CD4-positive, CD25-positive, alpha-beta regulatory T cell (primary cell): ENCODE results near the gene TSEN15. TPM values are rescaled to one million over a fixed set of nuclear protein-coding genes. Genes with fewer than 3 reads are reported as not detected.

Experiments
- ATAC-seq, 2 donors: fragments of 150-1000 bp; cut with Tn5 transposase; one replicate each; pipeline ENCODE4 v1.10.0; 2021; ENCODE audit warnings: low read depth in 2 of 2, moderate number of reproducible peaks in 2 of 2, moderate library complexity in 1 of 2
- DNase-seq, 3 donors: peaks; one replicate each; pipeline versions ENCODE4 v3.0.0 to v3.0.0-alpha.2; 2012 to 2022; ENCODE audit warnings: mixed read lengths in 1 of 3
- H3K27ac ChIP-seq: one replicate; pipeline ENCODE4 v1.7.0; 2013; ENCODE audit warnings: mild to moderate bottlenecking, low read length; ENCODE audit not compliant: insufficient read depth, poor library complexity, severe bottlenecking
- H3K27me3 ChIP-seq: one replicate; pipeline ENCODE4 v1.7.0; 2013; ENCODE audit warnings: low read length; ENCODE audit not compliant: control insufficient read depth, insufficient read depth
- H3K36me3 ChIP-seq: one replicate; pipeline ENCODE4 v1.7.0; 2013; ENCODE audit warnings: mild to moderate bottlenecking, low read length, moderate library complexity; ENCODE audit not compliant: control insufficient read depth, insufficient read depth
- H3K4me1 ChIP-seq: 2 replicates; pipeline ENCODE4 v1.7.0; 2013; ENCODE audit warnings: mild to moderate bottlenecking, low read length; ENCODE audit not compliant: insufficient read depth, control insufficient read depth, poor library complexity, severe bottlenecking
- H3K4me3 ChIP-seq: one replicate; pipeline ENCODE4 v1.7.0; 2013; ENCODE audit warnings: low read depth, mild to moderate bottlenecking, low read length, moderate library complexity
- H3K9me3 ChIP-seq, 2 experiments: 1 replicate in 1 of 2; 2 replicates in 1 of 2; pipeline ENCODE4 v1.7.0; 2013; ENCODE audit warnings: low read length in 2 of 2, mild to moderate bottlenecking in 1 of 2, moderate library complexity in 1 of 2; ENCODE audit not compliant: control insufficient read depth in 2 of 2
- H3K27ac Mint-ChIP-seq, 3 donors: one replicate each; pipeline ENCODE4 v1.8.0; 2020 to 2022; ENCODE audit warnings: mild to moderate bottlenecking in 3 of 3, mixed read lengths in 3 of 3, moderate library complexity in 2 of 3
- H3K27me3 Mint-ChIP-seq: one replicate; pipeline ENCODE4 v1.8.0; 2022; ENCODE audit warnings: mild to moderate bottlenecking, mixed read lengths
- H3K36me3 Mint-ChIP-seq: one replicate; pipeline ENCODE4 v1.8.0; 2020; ENCODE audit warnings: mixed read lengths
- H3K4me1 Mint-ChIP-seq, 4 donors: one replicate each; pipeline ENCODE4 v1.8.0; 2020 to 2022; ENCODE audit warnings: mixed read lengths in 4 of 4, mild to moderate bottlenecking in 1 of 4
- H3K4me3 Mint-ChIP-seq, 4 donors: one replicate each; pipeline ENCODE4 v1.8.0; 2020 to 2022; ENCODE audit warnings: mild to moderate bottlenecking in 4 of 4, mixed read lengths in 4 of 4, moderate library complexity in 3 of 4
- H3K9me3 Mint-ChIP-seq, 7 donors: one replicate each; pipeline ENCODE4 v1.8.0; 2020 to 2022; ENCODE audit warnings: mixed read lengths in 7 of 7, mild to moderate bottlenecking in 3 of 7, moderate library complexity in 2 of 7
- polyA plus RNA-seq, 4 donors: library from polyadenylated mRNA; unstranded; fragments of 300-500 nt; fragmentation: Illumina TruSeq; gene quantifications; one replicate each; pipeline ENCODE4 v1.2.3, GENCODE V29; 2021
- total RNA-seq: library from RNA; stranded (reverse); gene quantifications from one replicate; pipeline ENCODE4 v1.2.3, GENCODE V29; 2022

The TSEN15 gene
- total and polyA plus RNA-seq, 5 donors from 2014 or later = 24.0 to 65.3 (median 47.5) TPM

DNA sequence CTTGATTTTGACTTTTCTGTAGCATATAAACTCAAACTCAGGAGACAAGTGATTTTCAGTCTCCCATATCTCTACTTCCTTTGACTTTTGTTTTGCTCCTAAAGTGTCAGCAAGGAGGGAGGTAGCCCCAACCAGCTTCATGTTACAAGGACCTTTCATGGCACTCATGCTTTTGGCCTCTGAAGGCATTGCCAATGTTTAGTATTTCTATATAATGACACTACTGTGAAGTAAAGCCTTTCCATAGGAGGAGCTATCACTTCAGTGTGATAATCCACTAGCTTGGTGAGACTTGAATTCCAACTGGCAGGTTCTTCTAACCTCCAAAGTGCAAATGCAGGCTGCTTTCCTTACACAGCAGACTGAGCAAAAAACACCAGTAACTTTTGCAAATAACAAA lies 28.4 kb upstream of the TSEN15 start:
- Mint-ChIP-seq H3K4me3 (no peak overlapping the region), H3K27ac (no peak overlapping the region), H3K36me3 (no peaks in the 10 kb centered on the region), H3K9me3 (no peaks in the 10 kb centered on the region), H3K4me1 (no peaks in the 10 kb centered on the region), H3K27me3 (peaks cover 14% of the 10 kb centered on the region)
- H3K4me3 ChIP-seq = no peak overlapping the region
- no peak for DNase-seq
- H3K9me3 ChIP-seq = no peaks in the 10 kb centered on the region
- no peak overlapping the region for H3K27ac ChIP-seq
- H3K4me1 ChIP-seq = no peaks in the 10 kb centered on the region
- H3K36me3 ChIP-seq = no peaks in the 10 kb centered on the region
- H3K27me3 ChIP-seq = peaks cover 14% of the 10 kb centered on the region
- ATAC-seq = no peak

GRCh38 chr1:184025242-184025675 lies 26.3 kb upstream of the TSEN15 start:
- H3K27ac ChIP-seq = no peak overlapping the region
- no peaks in the 10 kb centered on the region for H3K4me1 ChIP-seq
- DNase-seq = no peak
- no peak overlapping the region for H3K4me3 ChIP-seq
- no peaks in the 10 kb centered on the region for H3K9me3 ChIP-seq
- H3K9me3 Mint-ChIP-seq = no peaks in the 10 kb centered on the region
- no peak overlapping the region for H3K27ac Mint-ChIP-seq
- no peaks in the 10 kb centered on the region for H3K4me1 Mint-ChIP-seq
- ATAC-seq = no peak
- no peaks in the 10 kb centered on the region for H3K36me3 ChIP-seq
- no peak overlapping the region for H3K4me3 Mint-ChIP-seq
- H3K27me3 Mint-ChIP-seq = peaks cover 26% of the 10 kb centered on the region
- peaks cover 21% of the 10 kb centered on the region for H3K27me3 ChIP-seq
- H3K36me3 Mint-ChIP-seq = no peaks in the 10 kb centered on the region

- no peak for ATAC-seq
- no peaks in the 10 kb centered on the region for H3K36me3 Mint-ChIP-seq
Measured at GRCh38 chr1:184027826-184028695, 23.5 kb upstream of the TSEN15 start.

DNA sequence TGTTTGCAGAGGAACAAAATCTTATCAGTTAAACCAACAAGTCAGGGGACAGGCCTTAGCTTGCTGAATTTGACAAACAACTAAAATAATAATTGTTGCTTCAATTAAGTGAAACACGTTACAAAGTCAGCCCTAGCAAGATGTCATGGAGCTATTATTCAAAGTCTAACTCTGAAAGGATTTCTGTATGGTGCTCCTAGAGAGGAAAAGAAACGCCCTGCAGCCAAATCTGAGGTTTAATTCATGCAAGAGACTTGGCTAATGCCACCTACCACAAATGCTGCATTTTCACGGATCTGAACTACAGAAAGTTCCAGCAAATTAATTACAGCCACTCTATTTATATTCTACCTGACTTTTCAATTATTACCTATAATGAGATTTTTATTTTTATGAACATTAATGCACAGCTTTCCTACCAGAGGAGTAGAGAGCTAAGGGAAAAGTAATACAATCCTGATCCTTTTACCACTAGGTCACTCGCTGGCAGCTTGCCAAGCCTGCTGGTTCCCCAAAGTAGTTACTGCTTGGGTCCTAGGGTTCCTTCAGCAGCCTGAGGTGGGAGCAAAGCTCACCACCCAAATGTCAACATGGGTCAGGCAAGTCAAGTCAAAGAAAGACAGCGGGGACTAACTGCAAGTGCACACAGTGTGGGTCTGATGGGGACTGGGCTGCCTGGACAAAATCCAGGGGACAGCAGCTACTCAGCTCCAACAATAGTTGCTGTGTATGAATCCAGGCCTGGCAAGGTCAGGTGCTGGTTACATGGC lies 22.5 kb upstream of the TSEN15 start:
- H3K4me3 Mint-ChIP-seq = no peak overlapping the region
- Histone ChIP-seq H3K27me3 (peaks cover 39% of the 10 kb centered on the region), H3K27ac (no peak overlapping the region), H3K9me3 (no peaks in the 10 kb centered on the region), H3K4me1 (no peaks in the 10 kb centered on the region), H3K36me3 (no peaks in the 10 kb centered on the region), H3K4me3 (no peak overlapping the region)
- peaks cover 55% of the 10 kb centered on the region for H3K27me3 Mint-ChIP-seq
- H3K4me1 Mint-ChIP-seq = no peaks in the 10 kb centered on the region
- DNase-seq = no peak
- no peaks in the 10 kb centered on the region for H3K36me3 Mint-ChIP-seq
- ATAC-seq = no peak
- H3K9me3 Mint-ChIP-seq = peaks cover 0 to 1% (median 0%) of the 10 kb centered on the region in 7 donors
- H3K27ac Mint-ChIP-seq = no peak overlapping the region

More at GRCh38 chr1:184027826-184028695, 23.5 kb upstream of the TSEN15 start:
- Histone ChIP-seq H3K4me3 (no peak overlapping the region), H3K27ac (no peak overlapping the region), H3K27me3 (peaks cover 31% of the 10 kb centered on the region), H3K9me3 (no peaks in the 10 kb centered on the region), H3K4me1 (no peaks in the 10 kb centered on the region), H3K36me3 (no peaks in the 10 kb centered on the region)
- Mint-ChIP-seq H3K27ac (no peak overlapping the region), H3K9me3 (peaks cover 0 to 1% (median 0%) of the 10 kb centered on the region in 7 donors), H3K4me3 (no peak overlapping the region), H3K4me1 (no peaks in the 10 kb centered on the region), H3K27me3 (peaks cover 46% of the 10 kb centered on the region)
- DNase-seq = no peak

DNA sequence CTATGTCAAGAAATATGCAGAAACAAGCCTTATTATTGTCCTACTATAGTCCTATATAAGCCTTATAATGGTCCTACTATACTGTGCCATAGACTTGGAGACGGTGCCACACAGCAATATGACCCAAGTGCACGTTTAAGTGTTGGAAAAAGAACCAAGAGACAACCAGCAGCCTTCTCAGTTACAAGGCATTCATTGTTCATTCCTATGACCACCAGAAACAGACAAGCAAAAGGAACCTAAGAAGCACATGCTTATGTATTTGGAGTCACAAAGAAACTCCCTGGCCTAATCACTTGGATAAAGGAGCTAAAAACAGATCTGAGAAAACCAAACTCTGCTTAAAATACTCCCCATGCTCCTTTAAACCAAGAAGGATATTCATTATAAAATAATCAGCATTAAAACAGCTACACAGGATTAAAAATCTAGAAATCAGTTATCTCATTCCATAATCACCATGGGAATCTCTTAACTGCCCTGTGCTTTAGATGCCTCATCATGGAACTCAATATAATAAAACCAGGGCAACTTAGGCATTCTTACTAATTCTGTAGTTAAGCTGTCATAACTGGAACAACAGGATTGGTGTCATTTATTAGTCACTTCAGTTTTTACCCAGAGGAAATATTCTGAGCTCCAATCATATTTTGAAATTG lies 21.0 kb upstream of the TSEN15 start:
- Histone ChIP-seq H3K27ac (no peak overlapping the region), H3K27me3 (peaks cover 46% of the 10 kb centered on the region), H3K36me3 (no peaks in the 10 kb centered on the region), H3K4me1 (no peaks in the 10 kb centered on the region), H3K4me3 (no peak overlapping the region), H3K9me3 (no peaks in the 10 kb centered on the region)
- H3K36me3 Mint-ChIP-seq = no peaks in the 10 kb centered on the region
- no peak for DNase-seq
- H3K4me1 Mint-ChIP-seq = no peaks in the 10 kb centered on the region
- H3K27me3 Mint-ChIP-seq = peaks cover 71% of the 10 kb centered on the region
- H3K27ac Mint-ChIP-seq = no peak overlapping the region
- peaks cover 0 to 1% (median 0%) of the 10 kb centered on the region in 7 donors for H3K9me3 Mint-ChIP-seq
- ATAC-seq = no peak
- H3K4me3 Mint-ChIP-seq = no peak overlapping the region

GRCh38 chr1:184031092-184031408 lies 20.5 kb upstream of the TSEN15 start:
- DNase-seq (no peak), ATAC-seq (no peak)
- Histone ChIP-seq H3K4me1 (peaks cover 2% of the 10 kb centered on the region), H3K27me3 (peaks cover 49% of the 10 kb centered on the region), H3K27ac (no peak overlapping the region), H3K36me3 (no peaks in the 10 kb centered on the region), H3K4me3 (no peak overlapping the region), H3K9me3 (no peaks in the 10 kb centered on the region)
- H3K9me3 Mint-ChIP-seq = peaks cover 0 to 3% (median 0%) of the 10 kb centered on the region in 7 donors
- peaks cover 0 to 4% (median 3%) of the 10 kb centered on the region in 4 donors for H3K4me1 Mint-ChIP-seq
- H3K36me3 Mint-ChIP-seq = no peaks in the 10 kb centered on the region
- H3K27me3 Mint-ChIP-seq = peaks cover 76% of the 10 kb centered on the region
- H3K4me3 Mint-ChIP-seq = no peak overlapping the region
- H3K27ac Mint-ChIP-seq = no peak overlapping the region

DNA sequence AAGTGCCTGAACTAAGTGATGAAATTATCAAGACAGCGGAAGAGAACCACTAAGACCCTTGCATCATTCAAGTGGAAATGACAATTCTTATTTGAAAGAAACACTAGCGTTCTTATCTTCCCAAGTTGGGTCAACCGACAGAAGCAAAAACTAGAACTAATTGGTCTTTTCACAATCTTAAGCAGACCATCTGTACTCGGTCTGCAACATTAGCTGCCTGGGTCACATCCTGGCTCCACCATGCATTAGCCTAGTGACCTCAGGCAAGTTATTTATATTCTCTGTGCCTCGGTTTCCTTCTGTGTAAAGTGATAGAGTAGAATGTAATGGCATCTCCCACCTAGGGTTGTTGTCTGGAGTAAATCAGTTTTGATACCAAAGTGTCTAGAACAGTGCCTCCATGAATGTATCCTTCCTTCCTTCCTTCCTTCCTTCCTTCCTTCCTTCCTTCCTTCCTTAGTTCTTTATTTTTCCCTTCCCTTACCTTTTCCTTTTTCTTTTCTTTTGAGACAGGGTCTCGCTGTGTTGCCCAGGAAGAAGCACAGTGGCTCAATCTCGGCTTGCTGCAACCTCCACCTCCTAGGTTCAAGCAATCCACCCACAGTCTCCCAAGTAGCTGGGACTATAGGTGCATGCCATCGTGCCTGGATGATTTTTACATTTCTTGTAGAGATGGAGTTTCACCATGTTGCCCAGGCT lies 20.0 kb upstream of the TSEN15 start:
- Histone ChIP-seq H3K9me3 (no peaks in the 10 kb centered on the region), H3K4me1 (peaks cover 7% of the 10 kb centered on the region), H3K4me3 (no peak overlapping the region), H3K36me3 (no peaks in the 10 kb centered on the region), H3K27me3 (peaks cover 50% of the 10 kb centered on the region), H3K27ac (no peak overlapping the region)
- Mint-ChIP-seq H3K4me3 (no peak overlapping the region), H3K9me3 (peaks cover 0 to 3% (median 0%) of the 10 kb centered on the region in 7 donors), H3K4me1 (peaks cover 0 to 9% (median 4%) of the 10 kb centered on the region in 4 donors), H3K27ac (no peak overlapping the region), H3K36me3 (no peaks in the 10 kb centered on the region), H3K27me3 (peaks cover 74% of the 10 kb centered on the region)
- no peak for DNase-seq
- ATAC-seq = no peak
